Heart right ventricle (tissue), 16 donors: ENCODE data around the gene ZHX3. TPM values are rescaled to one million over a fixed set of nuclear protein-coding genes. Genes with fewer than 3 reads are reported as not detected.

Experiments
- ATAC-seq, 8 donors: fragments of 200-7000 bp; cut with Tn5 transposase; one replicate each; pipeline ENCODE4 v1.9.1; 2020; ENCODE audit warnings: mild to moderate bottlenecking in 8 of 8, moderate library complexity in 8 of 8, moderate number of reproducible peaks in 1 of 8
- DNase-seq, 2 donors: peaks; one replicate each; pipeline ENCODE4 v3.0.0-alpha.2; 2020
- H3K27ac ChIP-seq, 10 donors: fragments of 200-600 bp; sonication (generic) in 2 of 10; one replicate each; pipeline versions ENCODE4 v1.5.0 to v1.8.0; 2020 to 2022; ENCODE audit warnings: mild to moderate bottlenecking in 3 of 10
- H3K27me3 ChIP-seq, 7 donors: fragments of 200-600 bp; one replicate each; pipeline ENCODE4 v1.8.0; 2021 to 2022; ENCODE audit warnings: mild to moderate bottlenecking in 2 of 7
- H3K36me3 ChIP-seq, 9 donors: fragments of 200-600 bp; sonication (generic) in 1 of 9; one replicate each; pipeline versions ENCODE4 v1.5.0 to v1.8.0; 2020 to 2022; ENCODE audit warnings: mild to moderate bottlenecking in 2 of 9
- H3K4me1 ChIP-seq, 9 donors: fragments of 200-600 bp; sonication (generic) in 1 of 9; one replicate each; pipeline versions ENCODE4 v1.5.0 to v1.8.0; 2020 to 2022; ENCODE audit warnings: mild to moderate bottlenecking in 4 of 9
- H3K4me3 ChIP-seq, 10 donors: fragments of 200-600 bp; sonication (generic) in 2 of 10; one replicate each; pipeline versions ENCODE4 v1.5.0 to v1.8.0; 2020 to 2022; ENCODE audit warnings: mild to moderate bottlenecking in 7 of 10, moderate library complexity in 2 of 10
- H3K9me3 ChIP-seq, 11 donors: fragments of 200-600 bp in 10 of 11; sonication (generic) in 2 of 11; one replicate each; pipeline versions ENCODE4 v1.5.0 to v1.8.0; 2013 to 2022; ENCODE audit warnings: mild to moderate bottlenecking in 2 of 11, control low read depth in 1 of 11, moderate library complexity in 1 of 11
- WGBS, 2 donors: extraction: QIAGEN DNeasy Blood & Tissue Kit; methylation state at CpG; one replicate each; pipeline ENCODE4 v1.1.7; 2013; ENCODE audit warnings: inconsistent platforms in 1 of 2; 5-methylcytosine and 5-hydroxymethylcytosine counted together
- intact Hi-C, 10 donors: fragments of 100-400 bp; cut with DNase I; formaldehyde crosslinking; loops; one replicate each; pipeline versions ENCODE4 v1.11.1 to v1.14.2; 2022
- polyA plus RNA-seq, 2 donors: library from polyadenylated mRNA; stranded (reverse); fragments of 200-250 nt; gene quantifications; one replicate each; pipeline ENCODE4 v1.2.3, GENCODE V29; 2013
- total RNA-seq, 10 donors: library from RNA; stranded (reverse); fragmentation: NEBNext Ultra II Directional in 3 of 10; extraction: Animal tissue kit (Norgen Biotek cat#: 25700) in 3 of 10; gene quantifications; one replicate each; pipeline versions ENCODE4 v1.2.1 to v1.2.4, GENCODE V29; 2021 to 2023
- TF ChIP-seq, protein P1 (sequence below), 9 donors: fragments of 200-600 bp; sonication (generic) in 2 of 9; IDR thresholded peaks; one replicate each; pipeline versions ENCODE4 v1.5.0 to v1.8.0; 2021 to 2022; ENCODE audit warnings: antibody characterized with exemption in 9 of 9, mild to moderate bottlenecking in 5 of 9, moderate library complexity in 1 of 9
- donor health status: Arrhythmogenic right ventricular cardiomyopathy.
- donor health status: ischemic (EF 13 %, LVEDD 7.1; RV severe dilation, severe dysfunction).
- donor health status: healthy with polysubstance abuse.
- donor health status: DM: no; HTN: yes; CAD: no.
- donor health status: DM: no; HTN: no; CAD: no.
- donor health status: ischemic (EF 25% LVEDD 6.9; RV normal size, moderate dysfunction).
- donor health status: ischemic (EF 25% LVEDD 5.7; RV mildly dilated, moderate dysfunction).
- donor health status: healthy.
- donor health status: DM: yes; HTN: yes; CAD: no.
- donor health status: Ischemic cardiomyopathy.
- donor health status: ischemic (EF 35%, LVEDD 5.7; RV mildly dilated, moderate dysfunction).
- donor health status: nonischemic (EF 11% LVEDD 7.7; RV severe dilation, severe dysfunction).
- donor health status: DM: yes; HTN: yes; CAD: no.
- donor health status: PGD.
- donor health status: ischemic (EF 29% LVEDD 5.4; RV normal size, mild dysfunction).
- donor health status: nonischemic (EF 23%, LVEDD 6.1; RV moderate dilation, normal function).

The ZHX3 gene
- total and polyA plus RNA-seq, 12 donors = 6.5 to 51.8 (median 30.4) TPM

GRCh38 chr20:41201760-41202159, 115.8 kb downstream of the ZHX3 start:
- Histone ChIP-seq H3K36me3 (peaks cover 0 to 47% (median 19%) of the 10 kb centered on the region in 9 donors), H3K27ac (peak overlapping the region in 7 of 10 donors; percentile 21 to 78 (median 60)), H3K4me1 (peaks cover 0 to 47% (median 18%) of the 10 kb centered on the region in 9 donors), H3K4me3 (no peak overlapping the region), H3K9me3 (peaks cover 0 to 24% (median 12%) of the 10 kb centered on the region in 11 donors), H3K27me3 (no peaks in the 10 kb centered on the region)
- DNase-seq = no peak
- ATAC-seq = no peak
- 92 to 97% methylated on average over 8 of the region's 8 CpGs for WGBS, 2 donors
- intact Hi-C loops = no loop called here
- TF ChIP-seq, protein P1, sequence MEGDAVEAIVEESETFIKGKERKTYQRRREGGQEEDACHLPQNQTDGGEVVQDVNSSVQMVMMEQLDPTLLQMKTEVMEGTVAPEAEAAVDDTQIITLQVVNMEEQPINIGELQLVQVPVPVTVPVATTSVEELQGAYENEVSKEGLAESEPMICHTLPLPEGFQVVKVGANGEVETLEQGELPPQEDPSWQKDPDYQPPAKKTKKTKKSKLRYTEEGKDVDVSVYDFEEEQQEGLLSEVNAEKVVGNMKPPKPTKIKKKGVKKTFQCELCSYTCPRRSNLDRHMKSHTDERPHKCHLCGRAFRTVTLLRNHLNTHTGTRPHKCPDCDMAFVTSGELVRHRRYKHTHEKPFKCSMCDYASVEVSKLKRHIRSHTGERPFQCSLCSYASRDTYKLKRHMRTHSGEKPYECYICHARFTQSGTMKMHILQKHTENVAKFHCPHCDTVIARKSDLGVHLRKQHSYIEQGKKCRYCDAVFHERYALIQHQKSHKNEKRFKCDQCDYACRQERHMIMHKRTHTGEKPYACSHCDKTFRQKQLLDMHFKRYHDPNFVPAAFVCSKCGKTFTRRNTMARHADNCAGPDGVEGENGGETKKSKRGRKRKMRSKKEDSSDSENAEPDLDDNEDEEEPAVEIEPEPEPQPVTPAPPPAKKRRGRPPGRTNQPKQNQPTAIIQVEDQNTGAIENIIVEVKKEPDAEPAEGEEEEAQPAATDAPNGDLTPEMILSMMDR (IDR thresholded peaks at IDR 0.05) = no peak

DNA sequence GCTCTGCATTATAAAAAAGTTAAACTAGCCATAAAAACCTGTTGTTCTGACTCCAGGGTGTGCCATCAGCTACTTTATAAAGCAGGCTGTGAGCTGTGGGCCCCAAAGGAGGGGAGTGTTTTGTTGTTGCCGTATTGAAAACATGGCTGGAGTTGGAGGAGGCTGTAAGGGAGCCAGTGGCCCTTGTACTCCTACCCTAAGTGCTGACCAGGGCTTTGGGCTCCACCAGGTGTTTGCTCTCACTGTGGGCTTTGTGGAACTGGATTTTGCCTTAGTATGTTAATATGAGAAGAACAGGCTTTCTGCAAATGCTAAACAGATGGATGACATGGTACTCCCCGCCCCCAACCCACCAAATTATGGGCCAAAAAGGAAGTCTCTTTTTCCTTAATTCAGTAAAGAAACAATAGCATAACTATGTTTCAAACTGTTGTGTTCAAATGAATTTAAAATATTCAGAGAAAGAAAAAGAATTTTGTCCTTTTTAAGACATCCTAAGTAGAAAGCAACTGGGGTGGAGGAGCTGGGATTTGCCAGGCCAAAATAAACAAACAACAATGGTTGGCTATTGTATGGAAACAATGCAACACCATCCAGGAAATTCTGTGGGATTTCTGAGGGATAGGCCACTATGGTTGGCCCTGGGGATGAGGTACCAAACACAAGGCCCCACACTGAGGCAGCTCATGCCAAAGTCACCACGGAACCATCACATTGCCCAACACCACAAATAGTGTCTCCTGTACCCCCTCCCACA, 116.9 kb downstream of the ZHX3 start:
- H3K36me3 ChIP-seq = peaks cover 0 to 47% (median 19%) of the 10 kb centered on the region in 9 donors
- no peak overlapping the region for H3K4me3 ChIP-seq
- peaks cover 0 to 44% (median 18%) of the 10 kb centered on the region in 9 donors for H3K4me1 ChIP-seq
- H3K9me3 ChIP-seq = peaks cover 0 to 24% (median 12%) of the 10 kb centered on the region in 11 donors
- H3K27ac ChIP-seq = peak overlapping the region in 9 of 10 donors; percentile 37 to 78 (median 64)
- TF ChIP-seq, protein P1 (IDR thresholded peaks at IDR 0.05) = no peak
- WGBS, 2 donors = 68 to 72% methylated on average over 3 of the region's 3 CpGs
- intact Hi-C loops = no loop called here
- DNase-seq (no peak), ATAC-seq (peak in 7 of 8 donors; percentile 39 to 83 (median 67))
- no peaks in the 10 kb centered on the region for H3K27me3 ChIP-seq

DNA sequence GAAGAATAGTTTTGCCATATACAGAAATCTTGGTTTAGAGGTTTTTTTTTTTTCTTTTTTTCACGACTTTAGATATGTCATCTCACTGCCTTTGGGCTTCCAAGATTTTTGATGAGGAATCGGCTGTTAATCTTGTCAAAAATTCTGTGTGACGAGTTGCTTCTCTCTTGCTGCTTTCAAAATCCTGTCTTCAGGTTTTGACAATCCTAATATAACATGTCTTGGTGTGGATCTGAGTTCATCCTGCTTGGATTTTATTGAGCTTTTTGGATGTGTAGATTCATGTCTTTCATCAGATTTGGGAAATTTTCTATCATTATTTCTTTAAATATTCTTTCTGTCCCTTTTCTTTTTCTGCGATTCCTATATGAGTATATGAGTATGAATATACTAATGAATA, 119.1 kb downstream of the ZHX3 start:
- Histone ChIP-seq H3K27ac (no peak overlapping the region), H3K4me3 (no peak overlapping the region), H3K4me1 (peaks cover 0 to 29% (median 9%) of the 10 kb centered on the region in 9 donors), H3K36me3 (peaks cover 0 to 34% (median 6%) of the 10 kb centered on the region in 9 donors), H3K9me3 (peaks cover 0 to 28% (median 13%) of the 10 kb centered on the region in 11 donors), H3K27me3 (no peaks in the 10 kb centered on the region)
- TF ChIP-seq, protein P1 (IDR thresholded peaks at IDR 0.05) = no peak
- intact Hi-C loops = no loop called here
- DNase-seq = no peak
- 98% methylated on average over 4 of the region's 4 CpGs for WGBS, 2 donors
- ATAC-seq = no peak

GRCh38 chr20:41196653-41197225, 120.8 kb downstream of the ZHX3 start:
- TF ChIP-seq, protein P1 (IDR thresholded peaks at IDR 0.05) = no peak
- Histone ChIP-seq H3K27me3 (no peaks in the 10 kb centered on the region), H3K36me3 (peaks cover 0 to 27% (median 7%) of the 10 kb centered on the region in 9 donors), H3K27ac (no peak overlapping the region), H3K9me3 (peaks cover 0 to 44% (median 19%) of the 10 kb centered on the region in 11 donors), H3K4me3 (no peak overlapping the region), H3K4me1 (peaks cover 0 to 27% (median 9%) of the 10 kb centered on the region in 9 donors)
- no peak for DNase-seq
- ATAC-seq = no peak
- 97 to 100% methylated on average over 1 of the region's 1 CpG for WGBS, 2 donors
- intact Hi-C loops = no loop called here
